Muscle layer of duodenum (tissue), 2 donors: ENCODE measurements around the gene RELA.

ENCODE experiments used
- H3K27ac ChIP-seq: one replicate; pipeline ENCODE4 v1.7.0; 2013; ENCODE audit warnings: mild to moderate bottlenecking, low read length
- H3K27me3 ChIP-seq: one replicate; pipeline ENCODE4 v1.7.0; 2013; ENCODE audit warnings: low read depth, mild to moderate bottlenecking, control low read depth, low read length
- H3K36me3 ChIP-seq, 2 donors: one replicate each; pipeline ENCODE4 v1.7.0; 2013; ENCODE audit warnings: low read length in 2 of 2, control low read depth in 1 of 2, mild to moderate bottlenecking in 1 of 2; ENCODE audit not compliant: insufficient read depth in 2 of 2, control insufficient read depth in 1 of 2
- H3K4me1 ChIP-seq, 2 donors: one replicate each; pipeline ENCODE4 v1.7.0; 2013; ENCODE audit warnings: low read length in 2 of 2, mild to moderate bottlenecking in 2 of 2, control low read depth in 1 of 2, moderate library complexity in 1 of 2; ENCODE audit not compliant: insufficient read depth in 2 of 2, control insufficient read depth in 1 of 2
- H3K4me3 ChIP-seq, 2 donors: one replicate each; pipeline ENCODE4 v1.7.0; 2013; ENCODE audit warnings: low read length in 2 of 2, low read depth in 1 of 2, mild to moderate bottlenecking in 1 of 2
- H3K9me3 ChIP-seq, 2 donors: one replicate each; pipeline ENCODE4 v1.7.0; 2013; ENCODE audit warnings: low read length in 2 of 2, control low read depth in 1 of 2, mild to moderate bottlenecking in 1 of 2; ENCODE audit not compliant: control insufficient read depth in 1 of 2
- donor health status: healthy.

The RELA gene

GRCh38 chr11:65623852-65624616, 38.7 kb downstream of the RELA start:
- H3K36me3 ChIP-seq, result peaks cover 39 to 90% of the 10 kb centered on the region in 2 donors
- H3K4me1 ChIP-seq, result peaks cover 0 to 3% of the 10 kb centered on the region in 2 donors
- no peak overlapping the region for H3K27ac ChIP-seq
- H3K9me3 ChIP-seq, result no peaks in the 10 kb centered on the region
- H3K27me3 ChIP-seq, result no peaks in the 10 kb centered on the region
- no peak overlapping the region for H3K4me3 ChIP-seq

- Histone ChIP-seq H3K9me3 (no peaks in the 10 kb centered on the region), H3K27me3 (no peaks in the 10 kb centered on the region), H3K36me3 (peaks cover 35 to 90% of the 10 kb centered on the region in 2 donors), H3K27ac (no peak overlapping the region), H3K4me1 (peaks cover 0 to 9% of the 10 kb centered on the region in 2 donors), H3K4me3 (no peak overlapping the region)
Observed at GRCh38 chr11:65623177-65623576, 39.5 kb downstream of the RELA start.

- Histone ChIP-seq H3K9me3 (no peaks in the 10 kb centered on the region), H3K27me3 (no peaks in the 10 kb centered on the region), H3K36me3 (peaks cover 29 to 89% of the 10 kb centered on the region in 2 donors), H3K4me1 (peaks cover 3 to 13% of the 10 kb centered on the region in 2 donors), H3K4me3 (no peak overlapping the region), H3K27ac (no peak overlapping the region)
Observed at GRCh38 chr11:65622011-65622410, 40.7 kb downstream of the RELA start.

GRCh38 chr11:65621460-65621859, 41.3 kb downstream of the RELA start:
- H3K4me3 ChIP-seq, result no peak overlapping the region
- H3K9me3 ChIP-seq, result no peaks in the 10 kb centered on the region
- no peak overlapping the region for H3K27ac ChIP-seq
- H3K27me3 ChIP-seq, result no peaks in the 10 kb centered on the region
- H3K4me1 ChIP-seq, result peaks cover 6 to 19% of the 10 kb centered on the region in 2 donors
- H3K36me3 ChIP-seq, result peaks cover 23 to 84% of the 10 kb centered on the region in 2 donors

- no peak overlapping the region for H3K4me3 ChIP-seq
- no peak overlapping the region for H3K27ac ChIP-seq
- no peaks in the 10 kb centered on the region for H3K9me3 ChIP-seq
- peaks cover 6 to 18% of the 10 kb centered on the region in 2 donors for H3K4me1 ChIP-seq
- no peaks in the 10 kb centered on the region for H3K27me3 ChIP-seq
- peaks cover 15 to 77% of the 10 kb centered on the region in 2 donors for H3K36me3 ChIP-seq
Observed at GRCh38 chr11:65620666-65621065, 42.0 kb downstream of the RELA start.

GRCh38 chr11:65619281-65619928, 43.3 kb downstream of the RELA start:
- peaks cover 14 to 67% of the 10 kb centered on the region in 2 donors for H3K36me3 ChIP-seq

GRCh38 chr11:65618763-65619162, 44.0 kb downstream of the RELA start:
- Histone ChIP-seq H3K27ac (no peak overlapping the region), H3K27me3 (no peaks in the 10 kb centered on the region), H3K4me1 (peaks cover 6 to 18% of the 10 kb centered on the region in 2 donors), H3K4me3 (no peak overlapping the region), H3K36me3 (peaks cover 13 to 60% of the 10 kb centered on the region in 2 donors), H3K9me3 (no peaks in the 10 kb centered on the region)

More at GRCh38 chr11:65619281-65619928, 43.3 kb downstream of the RELA start:
- Histone ChIP-seq H3K4me3 (no peak overlapping the region), H3K27me3 (no peaks in the 10 kb centered on the region), H3K27ac (no peak overlapping the region), H3K4me1 (peaks cover 6 to 18% of the 10 kb centered on the region in 2 donors), H3K9me3 (no peaks in the 10 kb centered on the region)

- no peaks in the 10 kb centered on the region for H3K9me3 ChIP-seq
- peaks cover 8 to 54% of the 10 kb centered on the region in 2 donors for H3K36me3 ChIP-seq
- peaks cover 6 to 21% of the 10 kb centered on the region in 2 donors for H3K4me1 ChIP-seq
- no peaks in the 10 kb centered on the region for H3K27me3 ChIP-seq
- no peak overlapping the region for H3K4me3 ChIP-seq
- no peak overlapping the region for H3K27ac ChIP-seq
Observed at GRCh38 chr11:65617990-65618751, 44.5 kb downstream of the RELA start.

GRCh38 chr11:65617136-65617850, 45.4 kb downstream of the RELA start:
- H3K27ac ChIP-seq, result no peak overlapping the region
- H3K27me3 ChIP-seq, result no peaks in the 10 kb centered on the region
- H3K4me1 ChIP-seq, result peaks cover 6 to 30% of the 10 kb centered on the region in 2 donors
- peaks cover 8 to 50% of the 10 kb centered on the region in 2 donors for H3K36me3 ChIP-seq
- no peak overlapping the region for H3K4me3 ChIP-seq
- H3K9me3 ChIP-seq, result no peaks in the 10 kb centered on the region

GRCh38 chr11:65616575-65617001, 46.1 kb downstream of the RELA start:
- H3K27me3 ChIP-seq, result no peaks in the 10 kb centered on the region
- H3K36me3 ChIP-seq, result peaks cover 8 to 43% of the 10 kb centered on the region in 2 donors
- H3K4me3 ChIP-seq, result peak overlapping the region; percentile 76 to 86
- no peaks in the 10 kb centered on the region for H3K9me3 ChIP-seq
- H3K27ac ChIP-seq, result peak overlapping the region; percentile 39
- H3K4me1 ChIP-seq, result peaks cover 6 to 37% of the 10 kb centered on the region in 2 donors
